Head of caudate nucleus (tissue), 42 donors: ENCODE data around the gene PCGF2.

Experiments
- DNase-seq, 42 donors: peaks; one replicate each; pipeline versions ENCODE4 v3.0.0 to v3.0.0-alpha.2; 2020 to 2021; ENCODE audit warnings: mixed read lengths in 7 of 42
- intact Hi-C: fragments of 100-400 bp; cut with DNase I; formaldehyde crosslinking; loops from one replicate; pipeline ENCODE4 v1.15.0; 2022

The PCGF2 gene

GRCh38 chr17:38709104-38709820 lies 38.9 kb downstream of the PCGF2 start:
- peak in 1 of 42 donors; percentile 28 for DNase-seq
- intact Hi-C loops, result no loop called here

- intact Hi-C loops, result no loop called here
- peak in 1 of 42 donors; percentile 41 for DNase-seq
These were observed 40.3 kb downstream of the PCGF2 start for GRCh38 chr17:38707678-38708351.

DNA sequence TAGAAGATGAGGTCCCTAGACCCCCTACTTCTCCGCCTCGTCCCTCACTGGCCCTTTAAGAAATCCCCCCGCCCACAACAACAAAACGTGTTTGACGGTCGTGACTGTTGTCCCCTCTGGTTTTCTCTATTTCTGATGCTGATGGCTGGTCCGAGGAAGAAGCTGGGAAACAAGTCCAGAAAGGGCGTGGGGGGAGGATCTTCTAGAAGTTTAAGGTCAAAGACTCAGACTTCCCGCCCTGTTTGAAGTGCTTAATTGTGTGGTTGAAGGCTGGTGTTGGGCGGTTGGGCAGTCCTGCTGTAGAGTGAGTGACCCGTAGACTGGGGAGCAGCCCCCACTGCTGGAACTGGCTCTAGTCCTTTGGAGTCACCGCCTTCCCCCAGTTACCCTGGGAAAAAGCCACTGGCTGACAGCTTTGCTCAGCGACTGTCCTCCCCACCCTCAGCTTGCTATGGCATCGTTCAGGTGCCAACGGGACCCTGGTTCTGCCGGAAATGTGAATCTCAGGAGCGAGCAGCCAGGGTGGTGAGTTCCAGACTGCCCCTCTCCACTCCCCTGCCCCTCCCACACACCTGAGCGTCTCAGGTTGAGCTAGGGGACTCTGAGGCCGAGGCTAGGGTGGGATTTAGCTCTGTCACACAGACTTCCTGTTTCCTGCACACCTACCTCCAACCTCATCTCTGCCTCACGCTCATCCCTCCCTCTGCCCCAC lies 41.5 kb downstream of the PCGF2 start:
- peak in 5 of 42 donors; percentile 16 to 56 (median 38) for DNase-seq
- intact Hi-C loops, result no loop called here

DNA sequence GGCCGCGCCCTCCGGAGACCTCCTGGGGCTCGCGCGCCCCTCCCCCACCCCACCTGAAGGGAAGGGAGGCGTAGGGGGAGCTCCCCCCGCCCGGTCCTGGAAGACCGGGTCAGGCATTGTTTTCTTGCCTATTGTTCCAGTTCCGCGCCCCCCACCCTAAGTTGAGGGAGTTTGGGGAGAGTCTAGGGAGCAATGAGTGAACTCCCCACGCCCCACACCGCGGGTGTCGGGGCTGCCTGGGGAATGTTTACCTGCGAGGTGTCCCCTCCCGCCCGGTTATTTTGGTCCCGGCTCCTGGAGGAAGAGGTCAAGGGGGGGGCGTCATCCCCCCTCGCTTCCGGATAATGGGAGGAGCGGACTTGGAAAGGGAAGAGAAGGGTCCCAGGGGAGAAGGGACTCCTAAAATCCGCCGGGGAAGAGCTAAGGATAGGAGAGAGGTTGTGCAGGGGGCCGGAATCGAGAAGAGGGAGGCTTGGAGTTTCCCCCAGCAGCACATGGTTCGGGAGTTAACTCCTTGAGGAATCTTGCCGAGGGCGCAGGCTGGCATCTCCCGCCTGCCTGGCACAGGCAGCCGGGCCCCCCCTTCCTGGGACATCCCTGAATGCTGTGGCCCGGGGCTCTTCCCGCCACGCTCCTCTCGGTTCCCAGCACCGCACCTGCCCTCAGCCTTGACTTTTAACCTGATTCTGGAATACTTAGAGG lies 42.2 kb downstream of the PCGF2 start:
- intact Hi-C loops, result no loop called here
- peak in 34 of 42 donors; percentile 24 to 69 (median 48) for DNase-seq

DNA sequence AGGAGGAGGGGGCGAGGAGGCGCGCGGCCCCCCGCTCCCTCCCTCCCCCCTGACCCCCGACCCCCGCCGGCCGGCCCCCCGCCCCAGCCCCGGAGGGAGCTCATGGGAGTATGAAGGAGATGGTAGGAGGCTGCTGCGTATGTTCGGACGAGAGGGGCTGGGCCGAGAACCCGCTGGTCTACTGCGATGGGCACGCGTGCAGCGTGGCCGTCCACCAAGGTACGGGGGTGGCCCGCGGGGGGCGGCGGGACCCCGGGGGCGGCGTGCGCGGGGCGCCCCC lies 42.7 kb downstream of the PCGF2 start:
- intact Hi-C loops, result no loop called here
- DNase-seq, result peak in 1 of 42 donors; percentile 25

DNA sequence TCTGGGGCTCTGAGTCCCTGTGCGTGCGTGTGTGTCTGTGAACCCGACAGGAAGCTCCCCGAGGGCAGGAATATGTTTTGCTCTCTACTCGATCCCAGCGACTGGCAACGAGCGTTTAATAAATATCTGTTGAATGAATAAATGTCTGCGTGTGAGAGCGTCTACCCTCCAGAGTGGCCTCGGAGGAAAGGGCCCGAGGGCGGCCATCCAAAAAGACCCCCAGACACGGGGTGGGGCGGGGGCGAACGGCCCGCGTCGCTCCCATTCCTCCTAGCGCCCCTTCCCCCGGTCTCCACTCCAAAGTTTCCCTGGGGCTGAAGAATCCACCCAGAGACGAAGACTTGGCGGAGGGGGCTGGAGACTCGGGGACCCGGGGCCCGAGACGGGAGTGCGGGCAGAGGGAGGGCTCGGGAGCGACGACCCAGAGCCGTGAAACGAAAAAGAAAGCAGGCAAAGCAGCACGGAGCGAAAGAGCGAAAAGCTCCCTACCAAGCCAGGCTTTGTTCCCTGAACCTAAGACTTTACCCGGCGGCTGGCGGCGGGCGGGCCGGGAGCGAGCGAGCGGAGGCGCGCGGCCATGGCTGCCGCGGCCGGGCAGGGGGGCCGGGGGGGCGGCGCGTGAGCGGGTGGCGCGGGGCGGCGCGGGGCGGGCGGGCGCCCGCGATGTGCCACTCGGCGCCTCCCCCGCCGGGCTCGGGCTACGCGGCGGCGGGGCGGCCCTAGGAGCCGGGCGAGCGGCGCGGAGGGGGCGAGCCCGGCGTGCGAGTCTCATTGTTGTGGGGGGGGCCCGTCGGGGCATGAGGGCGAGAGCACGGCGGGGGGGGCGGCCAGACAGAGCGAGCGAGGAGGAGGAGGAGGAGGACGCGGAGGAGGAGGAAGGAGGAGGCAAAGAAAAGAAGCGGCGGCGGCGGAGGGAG lies 43.3 kb downstream of the PCGF2 start, which contains the start of gene MLLT6:
Gene MLLT6, plus strand, starts transcription at position 668 of the 917 bp plus-strand sequence. CDS start 360 bp downstream, outside the sequence.
- intact Hi-C loops, result no loop called here
- peak; percentile 64 to 94 (median 86) for DNase-seq

DNA sequence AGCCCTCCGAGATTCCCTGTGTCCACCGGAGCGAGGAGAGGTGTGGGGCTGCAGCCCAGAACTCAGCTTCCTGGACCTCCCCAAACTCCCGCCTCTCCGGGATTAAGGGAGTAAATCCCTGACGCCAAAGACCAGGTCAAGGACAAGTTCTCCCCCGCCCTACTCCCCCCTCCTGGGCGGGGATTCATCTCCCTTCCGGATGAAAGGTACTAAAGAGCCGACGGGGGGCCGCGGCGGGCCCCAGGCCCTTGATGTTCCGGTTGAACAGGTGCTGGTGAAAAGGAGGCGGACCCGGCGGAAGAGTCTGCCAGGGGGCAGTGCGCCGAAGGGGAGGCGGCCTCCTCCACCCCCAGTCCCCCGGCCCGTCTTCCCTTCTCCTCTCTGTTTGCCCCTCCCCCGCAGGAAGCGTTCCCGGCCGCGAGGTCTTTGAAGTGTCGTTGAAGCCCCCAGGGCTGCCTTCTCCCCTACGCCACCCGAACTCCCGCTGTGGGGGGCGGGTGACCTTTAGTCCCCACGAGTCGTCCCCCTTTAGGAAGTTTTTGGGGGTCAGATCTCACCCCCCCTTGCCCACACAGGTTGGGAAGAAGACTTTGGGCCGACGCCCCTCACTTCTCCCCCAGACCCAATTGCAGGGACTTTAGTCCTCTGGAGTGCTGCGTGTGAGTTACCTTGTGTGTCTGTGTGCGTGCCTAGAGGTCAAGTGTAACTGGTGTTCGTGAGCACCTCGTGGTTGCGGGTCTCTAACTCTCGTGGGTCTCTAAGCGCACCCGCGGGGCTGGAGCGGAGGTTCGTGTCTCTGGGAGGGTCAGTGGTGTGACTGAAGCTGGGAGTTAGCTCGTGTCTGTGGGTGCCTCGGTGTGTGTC lies 44.2 kb downstream of the PCGF2 start:
- intact Hi-C loops, result no loop called here
- DNase-seq, result peak in 25 of 42 donors; percentile 20 to 58 (median 36)

DNA sequence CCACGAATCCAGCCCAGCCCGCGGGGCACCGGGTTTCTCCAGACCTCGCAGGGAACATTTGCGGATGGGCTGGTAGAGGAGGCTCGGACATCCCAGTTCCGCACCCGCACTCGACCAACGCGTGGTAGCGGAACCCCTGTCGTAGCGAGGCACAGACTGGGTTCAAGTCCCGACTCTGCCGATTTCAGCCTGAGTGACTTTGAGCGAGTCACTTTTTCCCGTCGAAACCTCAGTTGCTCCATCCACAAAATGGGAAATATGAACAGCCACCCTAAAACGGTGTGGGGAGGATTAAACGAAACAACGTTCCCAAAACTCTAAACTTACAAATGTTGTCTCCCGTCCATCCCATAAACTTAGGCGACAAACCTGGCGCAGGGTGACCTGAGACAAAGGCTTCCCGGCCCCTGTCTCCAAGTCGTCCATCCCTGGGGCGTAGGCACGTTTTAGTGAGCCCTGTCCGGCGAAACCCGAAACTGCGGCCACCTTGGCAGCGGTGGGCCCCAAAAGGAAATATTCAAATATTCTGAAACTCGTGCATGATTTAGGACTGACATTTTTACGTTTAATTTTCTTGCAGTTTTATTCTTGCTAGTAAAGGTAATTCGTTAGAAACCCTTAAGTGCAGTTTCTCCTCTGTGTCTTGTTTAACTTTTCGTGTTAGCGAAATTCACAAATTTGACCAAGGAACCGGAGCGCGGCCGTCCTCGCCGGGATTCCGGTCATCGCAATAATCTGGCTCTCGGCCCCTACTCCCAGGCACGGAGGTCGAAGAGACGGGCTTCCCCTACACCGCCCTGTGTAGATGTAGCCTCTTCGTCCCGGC lies 45.0 kb downstream of the PCGF2 start:
- peak in 5 of 42 donors; percentile 23 to 52 (median 50) for DNase-seq
- intact Hi-C loops, result no loop called here

DNA sequence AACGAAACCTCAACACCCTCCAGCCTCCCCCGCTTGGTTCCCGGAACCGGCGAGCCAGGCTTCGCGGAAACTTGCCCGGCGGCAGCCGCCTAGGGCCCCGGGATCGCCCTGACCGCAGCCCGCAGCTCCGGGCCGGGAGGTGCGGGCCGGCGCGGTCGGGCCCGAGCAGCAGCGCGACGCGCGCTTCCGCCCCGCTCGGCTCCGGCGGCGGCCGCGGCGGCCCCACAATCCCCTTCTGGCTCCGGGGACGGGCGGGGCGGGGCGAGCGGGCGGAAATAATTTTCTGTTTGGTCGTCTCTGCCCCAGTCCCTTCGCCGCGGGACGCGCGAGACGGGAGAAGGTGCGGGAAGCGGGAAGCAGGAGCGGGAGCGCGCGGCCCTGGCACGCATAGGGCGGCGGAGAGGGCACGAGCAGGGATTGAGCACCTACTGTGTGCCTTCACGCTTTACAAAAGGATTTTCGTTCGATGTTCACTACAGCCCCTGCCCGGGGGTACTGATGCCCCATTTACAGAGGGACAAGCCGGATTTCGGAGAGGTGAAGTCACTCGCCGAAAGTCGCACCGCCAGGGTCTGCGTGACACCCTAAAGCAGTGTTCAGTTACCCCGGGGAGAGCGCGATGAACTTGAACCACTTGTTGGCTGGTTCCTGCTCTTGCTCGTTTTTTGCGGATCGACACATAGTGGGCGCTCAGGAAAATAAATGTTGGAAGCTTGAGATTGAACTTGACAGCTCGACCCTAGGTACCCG lies 45.8 kb downstream of the PCGF2 start:
- intact Hi-C loops, result no loop called here
- DNase-seq, result peak; percentile 40 to 91 (median 82)

DNA sequence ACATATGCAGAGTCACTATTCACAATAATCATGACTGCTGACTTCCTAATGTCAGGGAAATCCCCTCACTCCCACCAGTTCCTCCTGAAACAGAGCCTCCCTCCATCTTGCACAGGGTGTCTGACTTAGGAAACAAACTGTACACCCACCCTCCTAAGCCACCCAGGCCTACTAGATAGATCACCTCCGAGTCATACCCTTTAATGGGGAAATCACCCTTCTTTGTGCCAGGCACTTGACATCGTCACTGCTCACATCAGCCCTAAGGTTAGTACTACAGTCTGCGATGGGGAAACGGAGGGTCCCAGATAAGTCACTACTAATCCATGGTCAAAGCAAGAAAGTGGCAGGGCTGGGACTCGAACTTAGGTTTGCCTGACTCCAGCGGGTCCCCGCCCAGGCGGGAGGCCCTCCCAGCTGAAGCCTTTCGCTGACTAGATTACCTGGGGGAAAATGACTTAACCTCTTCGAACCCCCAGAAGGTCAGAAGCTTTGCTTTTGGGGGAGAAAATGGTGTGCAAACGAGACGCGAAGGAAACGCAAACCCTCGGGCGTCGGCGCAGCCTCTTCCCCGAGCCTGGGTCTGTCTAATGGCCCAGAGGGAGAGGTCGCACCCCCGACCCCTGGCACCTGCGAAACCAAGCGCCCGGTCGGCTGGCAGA lies 46.5 kb downstream of the PCGF2 start:
- peak in 14 of 42 donors; percentile 23 to 53 (median 34) for DNase-seq

GRCh38 chr17:38698760-38699159 lies 49.4 kb downstream of the PCGF2 start:
- DNase-seq, result no peak
- intact Hi-C loops, result no loop called here

More for the DNA sequence above, 46.5 kb downstream of the PCGF2 start:
- intact Hi-C loops, result no loop called here

GRCh38 chr17:38697061-38697820 lies 50.9 kb downstream of the PCGF2 start:
- intact Hi-C loops, result no loop called here
- DNase-seq, result no peak

DNA sequence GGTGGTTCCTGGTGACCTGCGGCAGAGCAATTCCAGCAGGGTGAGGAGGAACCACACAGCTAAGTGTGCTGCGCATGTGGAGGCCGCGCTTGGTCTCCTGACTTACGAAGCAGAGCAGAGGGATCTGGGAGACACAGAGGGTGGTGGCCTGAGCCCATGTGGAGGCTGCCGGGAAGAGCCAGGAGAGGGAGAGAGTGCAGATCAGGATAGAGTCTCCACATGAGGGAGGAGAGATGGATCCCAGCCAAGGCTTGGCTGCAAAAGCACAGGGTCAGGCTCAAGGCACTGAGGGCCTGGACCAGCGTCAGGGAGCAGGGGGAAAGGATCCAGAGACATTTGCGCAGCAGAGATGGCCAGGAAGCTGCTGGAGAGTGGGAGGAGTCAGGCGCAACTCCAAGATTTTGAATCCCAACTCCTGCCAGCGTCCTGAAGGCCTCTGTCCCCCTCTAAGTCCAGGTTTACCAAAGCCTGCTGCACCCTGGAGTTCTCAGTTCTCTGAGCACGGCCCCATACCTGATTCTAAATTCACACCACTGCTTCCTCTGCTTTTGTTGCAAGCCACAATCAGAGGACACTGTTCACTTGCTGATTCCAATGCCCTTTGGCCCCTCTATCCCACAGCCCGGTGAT lies 54.3 kb downstream of the PCGF2 start:
- intact Hi-C loops, result no loop called here
- peak in 21 of 42 donors; percentile 25 to 68 (median 39) for DNase-seq

GRCh38 chr17:38691154-38691553 lies 57.0 kb downstream of the PCGF2 start:
- intact Hi-C loops, result no loop called here

More at GRCh38 chr17:38691154-38691553, 57.0 kb downstream of the PCGF2 start:
- DNase-seq, result no peak
